ENCODE data around the gene LHPP. TPM values are rescaled to one million over a fixed set of nuclear protein-coding genes. Genes with fewer than 3 reads are reported as not detected.
"Not testable (repeated sequence)": the region's sequence is repeated elsewhere in the genome, so short reads cannot be mapped to it uniquely, and the experiment has no call there.

LHPP gene
- 10 to 100 TPM; 19.1 to 24.0 (median 20.0) TPM for polyA plus RNA-seq (ENCODE audit: insufficient read length in 3 of 3)

GRCh38 chr10:124461642-124462347 is at the start of gene LHPP:
Gene LHPP (plus strand): TSS chr10:124461823. CDS start chr10:124461863, 40 bp downstream.
- peak in 2 of 3 donors; percentile 62 to 75 for DNase-seq (ENCODE audit: low read depth in 3 of 3, low spot score in 2 of 3)

GRCh38 chr10:124414076-124414475 is 47.5 kb upstream of the LHPP start:
- no peak for DNase-seq (ENCODE audit: low read depth in 3 of 3, low spot score in 2 of 3)

GRCh38 chr10:124415210-124415609 is 46.4 kb upstream of the LHPP start:
- DNase-seq (ENCODE audit: low read depth in 3 of 3, low spot score in 2 of 3), result no peak

GRCh38 chr10:124416733-124417132 is 44.9 kb upstream of the LHPP start:
- DNase-seq (ENCODE audit: low read depth in 3 of 3, low spot score in 2 of 3), result no peak

- peak; percentile 29 to 45 (median 39) for DNase-seq (ENCODE audit: low read depth in 3 of 3, low spot score in 2 of 3)
These were observed 43.5 kb upstream of the LHPP start for GRCh38 chr10:124417895-124418725.

- DNase-seq (ENCODE audit: low read depth in 3 of 3, low spot score in 2 of 3), result peak; percentile 85 to 96 (median 93)
These were observed 42.7 kb upstream of the LHPP start, which contains the start of gene OAT for GRCh38 chr10:124418726-124419501. Gene OAT (minus strand): TSS chr10:124418923. CDS start chr10:124412171, 6,752 bp downstream.

GRCh38 chr10:124419635-124420034 is 42.0 kb upstream of the LHPP start:
- DNase-seq (ENCODE audit: low read depth in 3 of 3, low spot score in 2 of 3), result no peak

- no peak for DNase-seq (ENCODE audit: low read depth in 3 of 3, low spot score in 2 of 3)
These were observed 41.4 kb upstream of the LHPP start for GRCh38 chr10:124420254-124420653.

GRCh38 chr10:124422742-124423141 is 38.9 kb upstream of the LHPP start:
- no peak for DNase-seq (ENCODE audit: low read depth in 3 of 3, low spot score in 2 of 3)

GRCh38 chr10:124423813-124424212 is 37.8 kb upstream of the LHPP start:
- DNase-seq (ENCODE audit: low read depth in 3 of 3, low spot score in 2 of 3), result no peak

- DNase-seq (ENCODE audit: low read depth in 3 of 3, low spot score in 2 of 3), result no peak
These were observed 36.2 kb upstream of the LHPP start for GRCh38 chr10:124425227-124425962.

- DNase-seq (ENCODE audit: low read depth in 3 of 3, low spot score in 2 of 3), result no peak
These were observed 33.3 kb upstream of the LHPP start for GRCh38 chr10:124428207-124428777.

- no peak for DNase-seq (ENCODE audit: low read depth in 3 of 3, low spot score in 2 of 3)
These were observed 32.0 kb upstream of the LHPP start for GRCh38 chr10:124429576-124429975.

GRCh38 chr10:124430077-124430476 is 31.5 kb upstream of the LHPP start:
- DNase-seq (ENCODE audit: low read depth in 3 of 3, low spot score in 2 of 3), result no peak

GRCh38 chr10:124433461-124433860 is 28.2 kb upstream of the LHPP start:
- DNase-seq (ENCODE audit: low read depth in 3 of 3, low spot score in 2 of 3), result no peak

- not testable (repeated sequence) for DNase-seq (ENCODE audit: low read depth in 3 of 3, low spot score in 2 of 3)
These were observed 25.9 kb upstream of the LHPP start for GRCh38 chr10:124435683-124436082.

GRCh38 chr10:124436191-124436638 is 25.4 kb upstream of the LHPP start:
- DNase-seq (ENCODE audit: low read depth in 3 of 3, low spot score in 2 of 3), result no peak

- not testable (repeated sequence) for DNase-seq (ENCODE audit: low read depth in 3 of 3, low spot score in 2 of 3)
These were observed 19.9 kb upstream of the LHPP start for GRCh38 chr10:124441694-124442093.

- no peak for DNase-seq (ENCODE audit: low read depth in 3 of 3, low spot score in 2 of 3)
These were observed 14.5 kb upstream of the LHPP start for GRCh38 chr10:124446830-124447750.

All from right renal cortex interstitium (tissue), 3 donors.